Hepatocyte (in vitro differentiated cells): ENCODE measurements around the gene TPST1.

Experiments used
- CTCF ChIP-seq: fragments of 200-600 bp; sonication (generic); IDR thresholded peaks from 2 replicates; pipeline ENCODE4 v1.5.1; 2016; ENCODE audit warnings: antibody characterized with exemption, mild to moderate bottlenecking; ENCODE audit not compliant: poor library complexity
- EZH2 ChIP-seq: fragments of 200-600 bp; sonication (generic); IDR thresholded peaks from 2 replicates; pipeline ENCODE4 v1.6.1; 2016; ENCODE audit warnings: antibody characterized with exemption, mild to moderate bottlenecking, borderline replicate concordance

GRCh38 chr7:66296557-66296956 lies 91.4 kb downstream of the TPST1 start:
- TF ChIP-seq EZH2 (no peak), CTCF (no peak)
